Activated CD8-positive, alpha-beta memory T cell treated with anti-CD3 and anti-CD28 coated beads, Interleukin-2, amount 50 U/mL, for 1 hour (primary cell): Measurements from ENCODE around the gene FHOD3.

Experiments
- DNase-seq: peaks from one replicate; pipeline ENCODE4 v3.0.0-alpha.2; 2020; ENCODE audit errors: extremely low read depth

Gene FHOD3

GRCh38 chr18:36593641-36594040 is 296.1 kb downstream of the FHOD3 start:
- DNase-seq = no peak

- DNase-seq = no peak
Measured at GRCh38 chr18:36594621-36595020, 297.1 kb downstream of the FHOD3 start.

- no peak for DNase-seq
Measured at GRCh38 chr18:36595046-36595817, 297.7 kb downstream of the FHOD3 start.

DNA sequence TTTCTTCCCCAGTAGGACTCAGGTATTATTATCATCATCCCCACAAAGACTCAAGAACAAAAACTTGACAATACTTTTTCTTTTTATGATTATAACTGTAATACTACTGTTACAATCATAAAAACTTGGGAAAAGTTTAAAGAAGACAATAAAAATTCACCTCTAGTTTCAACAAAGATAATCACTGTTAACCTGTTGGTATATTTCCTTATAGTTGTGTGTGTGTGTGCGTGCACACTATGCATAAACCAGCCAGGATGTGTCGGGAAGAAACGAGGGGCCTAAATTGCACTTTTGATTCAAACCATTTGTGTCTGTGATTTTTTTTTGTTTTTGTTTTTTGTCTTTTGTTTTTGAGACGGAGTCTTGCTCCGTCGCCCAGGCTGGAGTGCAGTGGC is 298.3 kb downstream of the FHOD3 start:
- DNase-seq = no peak

DNA sequence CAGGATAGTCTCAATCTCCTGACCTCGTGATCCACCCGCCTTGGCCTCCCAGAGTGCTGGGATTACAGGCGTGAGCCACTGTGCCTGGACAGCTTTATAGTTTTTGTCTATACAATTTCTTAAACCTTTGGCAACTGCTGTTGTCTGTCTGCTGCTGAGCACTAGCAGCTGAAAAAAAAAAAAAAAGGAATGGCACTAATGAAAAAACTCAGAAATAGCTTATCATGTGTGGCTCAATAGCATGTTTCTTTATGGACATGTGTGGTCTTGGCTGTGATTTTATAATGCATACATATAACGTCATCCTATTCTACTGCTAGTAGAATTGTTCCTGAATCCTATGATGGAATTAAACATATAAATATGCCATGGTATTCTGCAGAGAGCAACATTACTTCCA is 300.1 kb downstream of the FHOD3 start:
- DNase-seq = no peak

DNA sequence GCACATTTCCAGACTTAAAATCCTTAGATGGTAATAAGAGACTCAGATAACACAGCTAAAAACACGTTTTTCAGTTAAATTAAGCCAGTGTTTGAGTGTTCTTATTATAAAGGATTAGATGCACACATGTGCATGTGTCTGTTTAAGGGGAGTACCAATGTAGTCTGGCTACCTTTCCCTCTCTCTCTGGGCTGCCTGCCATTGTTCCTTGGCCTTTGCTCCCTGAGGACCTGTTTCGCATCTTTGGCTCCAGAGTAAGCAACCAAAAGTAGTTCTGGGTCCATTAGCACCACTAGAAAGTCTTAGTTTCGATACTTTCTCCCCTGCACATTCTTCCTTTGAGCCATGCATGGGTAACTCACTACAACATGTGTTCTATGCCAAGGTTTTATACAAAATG is 303.0 kb downstream of the FHOD3 start:
- DNase-seq = no peak

GRCh38 chr18:36601316-36601715 is 303.8 kb downstream of the FHOD3 start:
- DNase-seq = no peak

GRCh38 chr18:36602071-36602470 is 304.6 kb downstream of the FHOD3 start:
- DNase-seq = no peak

GRCh38 chr18:36602620-36603019 is 305.1 kb downstream of the FHOD3 start:
- no peak for DNase-seq

GRCh38 chr18:36608107-36608506 is 310.6 kb downstream of the FHOD3 start:
- DNase-seq = no peak

- no peak for DNase-seq
Measured at GRCh38 chr18:36610258-36610657, 312.7 kb downstream of the FHOD3 start.

GRCh38 chr18:36610661-36611060 is 313.1 kb downstream of the FHOD3 start:
- no peak for DNase-seq

DNA sequence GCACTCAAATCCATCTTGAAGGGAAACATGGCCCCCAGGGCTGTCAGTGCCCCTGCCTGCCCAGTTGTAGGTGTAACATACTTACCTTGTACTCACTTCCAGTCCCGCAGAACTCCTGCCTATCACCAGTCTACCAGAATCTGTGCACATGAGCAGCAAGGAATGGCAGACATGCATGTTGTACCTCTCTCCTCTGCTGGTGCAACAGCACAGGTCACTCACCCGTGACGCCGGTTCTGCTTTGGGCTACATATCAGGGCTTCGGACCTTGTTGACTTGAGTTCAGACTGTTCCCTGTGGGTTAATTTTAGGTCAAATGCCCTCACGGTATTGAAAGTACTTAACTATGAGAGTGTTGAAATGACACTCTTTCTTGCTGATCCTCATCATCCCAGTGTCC is 315.6 kb downstream of the FHOD3 start:
- no peak for DNase-seq

- no peak for DNase-seq
Measured at GRCh38 chr18:36613810-36614209, 316.3 kb downstream of the FHOD3 start.

DNA sequence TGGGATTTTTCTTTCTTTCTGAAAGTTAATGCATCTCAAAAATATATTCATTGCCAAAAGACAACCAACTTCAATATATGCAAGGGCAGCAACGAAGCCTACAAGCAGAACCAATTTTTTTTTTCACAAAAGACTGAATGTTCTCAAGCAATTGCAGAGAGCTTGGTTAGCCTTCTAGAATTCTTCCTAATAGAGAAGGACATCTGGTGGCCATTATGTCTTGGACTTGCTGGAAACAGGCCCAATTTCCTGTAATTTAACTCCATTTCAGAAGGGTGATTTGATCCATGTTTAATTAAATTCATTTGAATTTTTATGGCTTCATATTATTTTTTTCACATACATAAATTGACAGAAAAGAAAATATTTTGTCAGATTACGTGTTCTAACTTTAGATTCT is 323.3 kb downstream of the FHOD3 start:
- DNase-seq = no peak

DNA sequence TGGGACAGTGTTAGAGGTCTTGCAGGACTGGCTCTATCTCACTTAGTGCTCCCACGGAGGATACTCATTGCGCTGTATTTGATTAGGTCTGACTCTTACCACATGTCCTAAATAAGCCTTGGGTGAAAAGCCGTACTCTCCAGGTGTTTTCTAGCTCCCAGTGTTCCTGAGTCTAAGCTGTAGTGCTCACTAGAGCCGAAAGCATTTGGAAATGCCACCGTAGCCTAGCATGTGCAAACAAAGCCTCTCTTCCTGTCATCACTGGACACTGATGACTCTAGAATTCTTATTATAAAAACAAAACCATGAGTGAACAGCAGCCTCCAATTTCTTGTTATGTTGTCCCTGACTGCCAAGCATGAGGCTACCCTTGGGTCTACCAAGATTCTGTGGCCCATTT is 325.1 kb downstream of the FHOD3 start:
- no peak for DNase-seq

- DNase-seq = no peak
Measured at GRCh38 chr18:36623091-36623490, 325.6 kb downstream of the FHOD3 start.

- no peak for DNase-seq
Measured at GRCh38 chr18:36623681-36624190, 326.2 kb downstream of the FHOD3 start.

- DNase-seq = no peak
Measured at GRCh38 chr18:36624451-36625167, 327.1 kb downstream of the FHOD3 start.

- no peak for DNase-seq
Measured at GRCh38 chr18:36625386-36625785, 327.9 kb downstream of the FHOD3 start.

- DNase-seq = no peak
Measured at GRCh38 chr18:36627637-36628036, 330.1 kb downstream of the FHOD3 start.

- no peak for DNase-seq
Measured at GRCh38 chr18:36628435-36629137, 331.1 kb downstream of the FHOD3 start.

- DNase-seq = no peak
Measured at GRCh38 chr18:36629138-36629530, 331.6 kb downstream of the FHOD3 start.
